Measurements from ENCODE around the gene TNFRSF21.

DNA sequence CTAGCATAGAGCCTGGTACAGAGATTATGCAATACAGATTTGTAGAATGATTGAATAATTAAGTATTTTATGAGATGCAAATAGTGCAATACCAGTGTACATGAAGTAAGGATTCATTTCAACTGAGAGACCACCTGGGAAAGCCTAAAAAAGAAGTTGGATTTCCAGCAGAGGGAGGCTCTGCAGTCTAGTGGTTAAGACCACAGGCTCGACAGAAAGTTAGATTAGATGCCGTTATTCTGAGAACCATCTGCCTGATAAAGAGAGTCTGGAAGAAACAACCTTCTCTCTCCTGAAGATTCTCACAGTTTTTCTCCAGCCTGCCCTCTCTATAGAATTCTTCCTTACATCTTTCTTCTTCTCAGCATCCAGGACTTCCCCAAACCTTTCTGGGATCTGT is 13.6 kb upstream of the TNFRSF21 start:
- TF ChIP-seq CEBPB (IDR thresholded peaks at IDR 0.05): no peak
- TF ChIP-seq, protein P1, sequence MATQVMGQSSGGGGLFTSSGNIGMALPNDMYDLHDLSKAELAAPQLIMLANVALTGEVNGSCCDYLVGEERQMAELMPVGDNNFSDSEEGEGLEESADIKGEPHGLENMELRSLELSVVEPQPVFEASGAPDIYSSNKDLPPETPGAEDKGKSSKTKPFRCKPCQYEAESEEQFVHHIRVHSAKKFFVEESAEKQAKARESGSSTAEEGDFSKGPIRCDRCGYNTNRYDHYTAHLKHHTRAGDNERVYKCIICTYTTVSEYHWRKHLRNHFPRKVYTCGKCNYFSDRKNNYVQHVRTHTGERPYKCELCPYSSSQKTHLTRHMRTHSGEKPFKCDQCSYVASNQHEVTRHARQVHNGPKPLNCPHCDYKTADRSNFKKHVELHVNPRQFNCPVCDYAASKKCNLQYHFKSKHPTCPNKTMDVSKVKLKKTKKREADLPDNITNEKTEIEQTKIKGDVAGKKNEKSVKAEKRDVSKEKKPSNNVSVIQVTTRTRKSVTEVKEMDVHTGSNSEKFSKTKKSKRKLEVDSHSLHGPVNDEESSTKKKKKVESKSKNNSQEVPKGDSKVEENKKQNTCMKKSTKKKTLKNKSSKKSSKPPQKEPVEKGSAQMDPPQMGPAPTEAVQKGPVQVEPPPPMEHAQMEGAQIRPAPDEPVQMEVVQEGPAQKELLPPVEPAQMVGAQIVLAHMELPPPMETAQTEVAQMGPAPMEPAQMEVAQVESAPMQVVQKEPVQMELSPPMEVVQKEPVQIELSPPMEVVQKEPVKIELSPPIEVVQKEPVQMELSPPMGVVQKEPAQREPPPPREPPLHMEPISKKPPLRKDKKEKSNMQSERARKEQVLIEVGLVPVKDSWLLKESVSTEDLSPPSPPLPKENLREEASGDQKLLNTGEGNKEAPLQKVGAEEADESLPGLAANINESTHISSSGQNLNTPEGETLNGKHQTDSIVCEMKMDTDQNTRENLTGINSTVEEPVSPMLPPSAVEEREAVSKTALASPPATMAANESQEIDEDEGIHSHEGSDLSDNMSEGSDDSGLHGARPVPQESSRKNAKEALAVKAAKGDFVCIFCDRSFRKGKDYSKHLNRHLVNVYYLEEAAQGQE (IDR thresholded peaks at IDR 0.05; ENCODE audit: low read depth): no peak
- no peak for TF ChIP-seq EP300 (IDR thresholded peaks at IDR 0.05; ENCODE audit: borderline replicate concordance)
- TF ChIP-seq TCF12 (IDR thresholded peaks at IDR 0.05; ENCODE audit: low read depth): no peak
- TF ChIP-seq, protein P2, sequence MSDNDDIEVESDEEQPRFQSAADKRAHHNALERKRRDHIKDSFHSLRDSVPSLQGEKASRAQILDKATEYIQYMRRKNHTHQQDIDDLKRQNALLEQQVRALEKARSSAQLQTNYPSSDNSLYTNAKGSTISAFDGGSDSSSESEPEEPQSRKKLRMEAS (IDR thresholded peaks at IDR 0.05): no peak
- TF ChIP-seq TEAD4 (IDR thresholded peaks at IDR 0.05): no peak
- TF ChIP-seq EGR1 (IDR thresholded peaks at IDR 0.05): no peak

Measured in Ishikawa (cell line).